GM12878 (cell line): ENCODE data around the gene TMEM229B. TPM values are rescaled to one million over a fixed set of nuclear protein-coding genes. Genes with fewer than 3 reads are reported as not detected.

Experiments used
- ATF7 ChIP-seq: fragments of 450-650 bp; IDR thresholded peaks from 2 replicates; pipeline ENCODE4 v1.6.1; 2016; ENCODE audit warnings: low read depth, mild to moderate bottlenecking
- BCL3 ChIP-seq: IDR thresholded peaks from 2 replicates; pipeline ENCODE4 v1.6.1; 2011; ENCODE audit warnings: borderline replicate concordance, low read depth, mild to moderate bottlenecking, moderate library complexity, low read length; ENCODE audit not compliant: insufficient read depth, poor library complexity, severe bottlenecking
- CBX3 ChIP-seq: fragments of 200-600 bp; sonication (generic); IDR thresholded peaks from 2 replicates; pipeline ENCODE4 v1.6.1; 2016; ENCODE audit warnings: low read depth, borderline replicate concordance
- E2F8 ChIP-seq: fragments of 450-650 bp; IDR thresholded peaks from 2 replicates; pipeline ENCODE4 v1.6.1; 2018; ENCODE audit warnings: mild to moderate bottlenecking, low read depth, moderate library complexity; ENCODE audit not compliant: partially characterized antibody
- FOXM1 ChIP-seq: IDR thresholded peaks from 2 replicates; pipeline ENCODE4 v1.6.1; 2012; ENCODE audit warnings: low read depth, mild to moderate bottlenecking, inconsistent platforms, low read length, moderate library complexity
- MEF2A ChIP-seq: IDR thresholded peaks from 2 replicates; pipeline ENCODE4 v1.6.1; 2011; ENCODE audit warnings: low read depth, mild to moderate bottlenecking, low read length, moderate library complexity; ENCODE audit not compliant: insufficient read depth
- MEF2B ChIP-seq: fragments of 450-650 bp; IDR thresholded peaks from 2 replicates; pipeline ENCODE4 v1.6.1; 2018; ENCODE audit warnings: mild to moderate bottlenecking, moderate library complexity; ENCODE audit not compliant: partially characterized antibody, poor library complexity, severe bottlenecking
- POLR2A ChIP-seq: IDR thresholded peaks from 2 replicates; pipeline ENCODE4 v1.6.1; 2011; ENCODE audit warnings: low read depth, mild to moderate bottlenecking, low read length
- RB1 ChIP-seq: fragments of 450-650 bp; formaldehyde crosslinking; IDR thresholded peaks from 2 replicates; pipeline ENCODE4 v1.6.1; 2017; ENCODE audit warnings: mild to moderate bottlenecking, borderline replicate concordance
- RUNX3 ChIP-seq: IDR thresholded peaks from 2 replicates; pipeline ENCODE4 v1.6.1; 2012; ENCODE audit warnings: low read length, inconsistent platforms
- TAF1 ChIP-seq: IDR thresholded peaks from 2 replicates; pipeline ENCODE4 v1.6.1; 2011; ENCODE audit warnings: mild to moderate bottlenecking, low read depth, low read length, borderline replicate concordance
- YBX1 ChIP-seq: fragments of 450-650 bp; IDR thresholded peaks from 2 replicates; pipeline ENCODE4 v1.6.1; 2016; ENCODE audit warnings: antibody characterized with exemption
- YY1 ChIP-seq: IDR thresholded peaks from 2 replicates; pipeline ENCODE4 v1.6.1; 2011; ENCODE audit warnings: low read depth, mild to moderate bottlenecking, low read length
- ZBTB40 ChIP-seq: fragments of 450-650 bp; IDR thresholded peaks from 2 replicates; pipeline ENCODE4 v1.6.1; 2016; ENCODE audit warnings: mild to moderate bottlenecking, moderate library complexity, borderline replicate concordance
- ZNF217 ChIP-seq: fragments of 450-650 bp; IDR thresholded peaks from 2 replicates; pipeline ENCODE4 v1.6.1; 2017; ENCODE audit warnings: antibody characterized with exemption, mild to moderate bottlenecking
- ZNF687 ChIP-seq: fragments of 450-650 bp; IDR thresholded peaks from 2 replicates; pipeline ENCODE4 v1.6.1; 2017; ENCODE audit warnings: mild to moderate bottlenecking, moderate library complexity
- polyA plus RNA-seq, 11 experiments: library from polyadenylated mRNA; depleted of rRNA in 4 of 11; unstranded in 6 of 11; stranded (reverse) in 5 of 11; fragments of >200 nt; fragmentation: Nextera tagmentation in 4 of 11; fragmentation: Illumina TruSeq in 1 of 11; extraction: Ambion mirVana in 4 of 11; extraction: Trizol in 1 of 11; gene quantifications; 1 replicate in 1 of 11; 2 replicates in 10 of 11; pipeline versions ENCODE4 v1.2.1 to v1.2.3, GENCODE V29; 2011 to 2016; ENCODE audit warnings: inconsistent platforms in 2 of 11, missing spikeins in 2 of 11, low read depth in 1 of 11
- total RNA-seq, 4 experiments: library from RNA; depleted of rRNA in 3 of 4; stranded (reverse); fragments of >200 nt in 3 of 4; fragmentation: Illumina TruSeq in 1 of 4; extraction: Trizol in 1 of 4; gene quantifications; 2 replicates each; pipeline versions ENCODE4 v1.2.1 to v1.2.3, GENCODE V29; 2013 to 2021

The TMEM229B gene
- total and polyA plus RNA-seq, 10 of the 15 experiments (the other 5 are each of a cell fraction or from before 2014, with no cell fraction given), result 0.24 to 5.3 (median 1.7) TPM

GRCh38 chr14:67487937-67488893 lies at the start of gene TMEM229B (continued):
- peak; percentile 97 for TF ChIP-seq MEF2B
- no peak for TF ChIP-seq E2F8
- TF ChIP-seq RUNX3, result peak; percentile 91
- TF ChIP-seq POLR2A, result no peak; the same call in 1 of the 2 replicates
- peak; percentile 87 for TF ChIP-seq ZNF217
- peak; percentile 72 for TF ChIP-seq ATF7
- TF ChIP-seq CBX3, result no peak
- TF ChIP-seq YBX1, result no peak
- no peak for TF ChIP-seq ZNF687
- TF ChIP-seq RB1, result 0 out of 2 replicates have a peak, but pooled peaks have one; percentile 12
- peak; percentile 92 for TF ChIP-seq BCL3
- no peak for TF ChIP-seq ZBTB40
- peak; percentile 73 for TF ChIP-seq YY1
- no peak; the same call in 1 of the 2 replicates for TF ChIP-seq TAF1
- peak; percentile 39; the same call in 1 of the 2 replicates for TF ChIP-seq MEF2A
- TF ChIP-seq FOXM1, result peak; percentile 89
